H9 (cell line): Measurements from ENCODE around the gene MYLK4. TPM values are rescaled to one million over a fixed set of nuclear protein-coding genes. Genes with fewer than 3 reads are reported as not detected.

ENCODE experiments used
- DNase-seq: peaks from one replicate; pipeline ENCODE4 v3.0.0-alpha.2; 2017
- H2AFZ ChIP-seq: one replicate; pipeline ENCODE4 v1.6.1; 2013; ENCODE audit warnings: mild to moderate bottlenecking, low read length, control low read depth, moderate library complexity
- H2AK5ac ChIP-seq: 2 replicates; pipeline ENCODE4 v1.6.1; 2013; ENCODE audit warnings: low read length, control low read depth, mixed read lengths; ENCODE audit not compliant: insufficient read length
- H2BK120ac ChIP-seq: one replicate; pipeline ENCODE4 v1.6.1; 2013; ENCODE audit warnings: low read depth, mild to moderate bottlenecking, low read length, control low read depth, inconsistent platforms; ENCODE audit not compliant: poor library complexity, severe bottlenecking
- H2BK12ac ChIP-seq: 2 replicates; pipeline ENCODE4 v1.6.1; 2013; ENCODE audit warnings: low read length, control low read depth, mixed read lengths, low read depth; ENCODE audit not compliant: insufficient read length
- H2BK15ac ChIP-seq: 2 replicates; pipeline ENCODE4 v1.6.1; 2013; ENCODE audit warnings: low read depth, low read length, control low read depth
- H2BK20ac ChIP-seq: one replicate; pipeline ENCODE4 v1.6.1; 2013; ENCODE audit warnings: low read depth, mild to moderate bottlenecking, low read length, control low read depth, inconsistent platforms; ENCODE audit not compliant: poor library complexity, severe bottlenecking
- H2BK5ac ChIP-seq: 2 replicates; pipeline ENCODE4 v1.6.1; 2013; ENCODE audit warnings: low read length, control low read depth, mixed read lengths; ENCODE audit not compliant: insufficient read length
- H3K14ac ChIP-seq: 2 replicates; pipeline ENCODE4 v1.6.1; 2013; ENCODE audit warnings: low read length, control low read depth; ENCODE audit not compliant: insufficient read depth
- H3K18ac ChIP-seq: 2 replicates; pipeline ENCODE4 v1.6.1; 2013; ENCODE audit warnings: low read depth, mild to moderate bottlenecking, mixed read lengths, low read length, control low read depth; ENCODE audit not compliant: insufficient read length
- H3K23ac ChIP-seq: 2 replicates; pipeline ENCODE4 v1.6.1; 2013; ENCODE audit warnings: low read length, control low read depth, mixed read lengths, low read depth; ENCODE audit not compliant: insufficient read length
- H3K23me2 ChIP-seq: 2 replicates; pipeline ENCODE4 v1.6.1; 2013; ENCODE audit warnings: low read depth, mild to moderate bottlenecking, mixed read lengths, low read length, control low read depth; ENCODE audit not compliant: insufficient read length, poor library complexity, severe bottlenecking
- H3K27ac ChIP-seq: 2 replicates; pipeline ENCODE4 v1.5.1; 2013; ENCODE audit warnings: low read length, control low read depth, mixed read lengths, low read depth; ENCODE audit not compliant: insufficient read length
- H3K27me3 ChIP-seq: 2 replicates; pipeline ENCODE4 v1.6.1; 2013; ENCODE audit warnings: low read length, control low read depth, inconsistent platforms; ENCODE audit not compliant: insufficient read depth
- H3K4ac ChIP-seq: 2 replicates; pipeline ENCODE4 v1.6.1; 2013; ENCODE audit warnings: low read depth, mild to moderate bottlenecking, control low read depth, inconsistent platforms, low read length, moderate library complexity
- H3K4me1 ChIP-seq: 2 replicates; pipeline ENCODE4 v1.6.1; 2013; ENCODE audit warnings: low read length, control low read depth, inconsistent platforms; ENCODE audit not compliant: insufficient read depth
- H3K4me2 ChIP-seq: 2 replicates; pipeline ENCODE4 v1.6.1; 2013; ENCODE audit warnings: low read length, control low read depth, mixed read lengths; ENCODE audit not compliant: insufficient read length, insufficient read depth
- H3K56ac ChIP-seq: 2 replicates; pipeline ENCODE4 v1.6.1; 2013; ENCODE audit warnings: low read depth, mild to moderate bottlenecking, mixed read lengths, low read length, control low read depth; ENCODE audit not compliant: insufficient read length
- H3K79me1 ChIP-seq: 2 replicates; pipeline ENCODE4 v1.6.1; 2013; ENCODE audit warnings: low read depth, mild to moderate bottlenecking, moderate library complexity, low read length, control low read depth, inconsistent platforms; ENCODE audit not compliant: insufficient read depth, poor library complexity, severe bottlenecking
- H3K79me2 ChIP-seq: 2 replicates; pipeline ENCODE4 v1.6.1; 2013; ENCODE audit warnings: low read length, control low read depth, inconsistent platforms; ENCODE audit not compliant: insufficient read depth
- H3K9ac ChIP-seq: 2 replicates; pipeline ENCODE4 v1.6.1; 2013; ENCODE audit warnings: low read length, control low read depth, mixed read lengths; ENCODE audit not compliant: insufficient read length; ENCODE audit errors: extremely low read depth
- H3K9me3 ChIP-seq: one replicate; pipeline ENCODE4 v1.6.1; 2013; ENCODE audit warnings: low read depth, low read length, inconsistent platforms; ENCODE audit not compliant: control insufficient read depth
- H3T11ph ChIP-seq: one replicate; pipeline ENCODE4 v1.6.1; 2013; ENCODE audit warnings: mild to moderate bottlenecking, low read length, control low read depth, inconsistent platforms
- H4K20me1 ChIP-seq: one replicate; pipeline ENCODE4 v1.6.1; 2013; ENCODE audit not compliant: control insufficient read depth, insufficient read length, insufficient read depth
- H4K5ac ChIP-seq: 2 replicates; pipeline ENCODE4 v1.6.1; 2013; ENCODE audit warnings: low read depth, mild to moderate bottlenecking, mixed read lengths, low read length, control low read depth; ENCODE audit not compliant: insufficient read length
- H4K8ac ChIP-seq: replicated peaks from 2 replicates; pipeline ENCODE4 v1.6.1; 2013; ENCODE audit warnings: low read length, control low read depth, mixed read lengths, low read depth; ENCODE audit not compliant: insufficient read length
- H4K91ac ChIP-seq: 2 replicates; pipeline ENCODE4 v1.6.1; 2013; ENCODE audit warnings: low read depth, mild to moderate bottlenecking, moderate library complexity, mixed read lengths, low read length, control low read depth; ENCODE audit not compliant: insufficient read length
- H3K27ac Mint-ChIP-seq, 3 experiments: 2 replicates in 2 of 3; 3 replicates in 1 of 3; pipeline ENCODE4 v1.8.0; 2020 to 2021; ENCODE audit warnings: mixed read lengths in 3 of 3, mild to moderate bottlenecking in 1 of 3, moderate library complexity in 1 of 3
- H3K27me3 Mint-ChIP-seq: 2 replicates; pipeline ENCODE4 v1.8.0; 2021; ENCODE audit warnings: low read depth, mild to moderate bottlenecking, moderate library complexity, mixed read lengths
- H3K36me3 Mint-ChIP-seq, 3 experiments: 2 replicates in 2 of 3; 3 replicates in 1 of 3; pipeline ENCODE4 v1.8.0; 2020 to 2021; ENCODE audit warnings: low read depth in 3 of 3, mixed read lengths in 3 of 3; ENCODE audit not compliant: insufficient read depth in 1 of 3
- H3K4me1 Mint-ChIP-seq, 2 experiments: 2 replicates each; pipeline ENCODE4 v1.8.0; 2020; ENCODE audit warnings: mixed read lengths in 2 of 2
- H3K4me3 Mint-ChIP-seq, 2 experiments: 2 replicates in 1 of 2; 3 replicates in 1 of 2; pipeline ENCODE4 v1.8.0; 2020 to 2021; ENCODE audit warnings: mild to moderate bottlenecking in 2 of 2, mixed read lengths in 2 of 2, moderate library complexity in 1 of 2
- H3K9me3 Mint-ChIP-seq, 2 experiments: 2 replicates in 1 of 2; 3 replicates in 1 of 2; pipeline ENCODE4 v1.8.0; 2020; ENCODE audit warnings: mild to moderate bottlenecking in 2 of 2, mixed read lengths in 2 of 2, moderate library complexity in 1 of 2
- CTCF ChIP-seq: fragments of 200-600 bp; sonication (generic); conservative IDR thresholded peaks from 3 replicates; pipeline ENCODE4 v1.8.0; 2021; ENCODE audit warnings: antibody characterized with exemption, mild to moderate bottlenecking
- WGBS: extraction: QIAGEN DNeasy Blood & Tissue Kit; methylation state at CpG from one replicate; pipeline ENCODE4 v1.1.7; 2013; ENCODE audit warnings: missing lambda C conversion rate, low lambda C conversion rate, mixed read lengths; ENCODE audit not compliant: insufficient read length; ENCODE audit errors: extremely low coverage; 5-methylcytosine and 5-hydroxymethylcytosine counted together
- total RNA-seq: library from RNA; stranded (reverse); gene quantifications from 2 replicates; pipeline ENCODE4 v1.2.1, GENCODE V29; 2021

MYLK4 gene
- total RNA-seq, 1 experiment from 2014 or later = 0.28 TPM

GRCh38 chr6:2758980-2759379 lies 8.3 kb upstream of the MYLK4 start:
- Histone ChIP-seq H2BK20ac (no peak overlapping the region), H3K9me3 (no peaks in the 10 kb centered on the region)
- WGBS = no CpG with 5 or more reads among the region's 3 CpGs

More at GRCh38 chr6:2758980-2759379, 8.3 kb upstream of the MYLK4 start:
- H4K20me1 ChIP-seq = no peaks in the 10 kb centered on the region
- H4K5ac ChIP-seq = no peak overlapping the region
- no peaks in the 10 kb centered on the region for H3K79me1 ChIP-seq
- H3K4me2 ChIP-seq = no peak overlapping the region
- no peak overlapping the region for H3K27ac ChIP-seq
- H3K23me2 ChIP-seq = no peaks in the 10 kb centered on the region
- no peak overlapping the region for H2AK5ac ChIP-seq
- no peak overlapping the region for H2BK120ac ChIP-seq
- no peak overlapping the region for H2BK15ac ChIP-seq
- Mint-ChIP-seq H3K27ac (no peak overlapping the region), H3K9me3 (peaks cover 10 to 12% of the 10 kb centered on the region in 2 experiments), H3K27me3 (peaks cover 3% of the 10 kb centered on the region; the same call in 1 of the 2 replicates), H3K4me1 (peaks cover under 1% of the 10 kb centered on the region in 2 experiments; a peak in 2 of 4 replicates), H3K36me3 (no peaks in the 10 kb centered on the region), H3K4me3 (no peak overlapping the region)
- H3K4ac ChIP-seq = no peak overlapping the region
- TF ChIP-seq CTCF = no peak
- no peaks in the 10 kb centered on the region for H3K27me3 ChIP-seq
- H3K56ac ChIP-seq = no peak overlapping the region
- H3K23ac ChIP-seq = no peak overlapping the region
- no peak overlapping the region for H4K91ac ChIP-seq
- H3T11ph ChIP-seq = no peak overlapping the region
- no peak overlapping the region for H3K14ac ChIP-seq
- no peak overlapping the region for H3K9ac ChIP-seq
- H3K4me1 ChIP-seq = no peaks in the 10 kb centered on the region
- no peak for DNase-seq
- no peaks in the 10 kb centered on the region; the same call in 1 of the 2 replicates for H3K79me2 ChIP-seq
- no peak overlapping the region for H2AFZ ChIP-seq
- H4K8ac ChIP-seq = no peak overlapping the region
- H2BK5ac ChIP-seq = no peak overlapping the region
- no peak overlapping the region for H2BK12ac ChIP-seq
- no peak overlapping the region for H3K18ac ChIP-seq
